GM12878 (cell line): Measurements from ENCODE around the gene WDR76. TPM values are rescaled to one million over a fixed set of nuclear protein-coding genes. Genes with fewer than 3 reads are reported as not detected.

ENCODE experiments used
- EP300 ChIP-seq, 2 experiments: fragments of 150-350 bp in 1 of 2; IDR thresholded peaks; 2 replicates each; pipeline ENCODE4 v1.6.1; 2011 to 2012; ENCODE audit warnings: low read depth in 2 of 2, low read length in 2 of 2, borderline replicate concordance in 1 of 2, improper control_type of control experiment in 1 of 2, inconsistent platforms in 1 of 2; ENCODE audit not compliant: control insufficient read depth in 1 of 2
- FOS ChIP-seq: IDR thresholded peaks from 3 replicates; pipeline ENCODE4 v1.6.1; 2011; ENCODE audit warnings: borderline replicate concordance; ENCODE audit not compliant: insufficient read length; ENCODE audit errors: extremely low read depth
- NFYB ChIP-seq: IDR thresholded peaks from 2 replicates; pipeline ENCODE4 v1.6.1; 2011; ENCODE audit warnings: low read depth, mild to moderate bottlenecking, low read length, improper control_type of control experiment, moderate library complexity; ENCODE audit not compliant: insufficient read depth
- NR2C1 ChIP-seq: fragments of 450-650 bp; IDR thresholded peaks from 2 replicates; pipeline ENCODE4 v1.6.1; 2017; ENCODE audit warnings: antibody characterized with exemption, mild to moderate bottlenecking, moderate library complexity
- SUZ12 ChIP-seq: fragments of 200-600 bp; sonication (generic); IDR thresholded peaks from one replicate; pipeline ENCODE4 v1.6.1; 2018; ENCODE audit warnings: antibody characterized with exemption, mild to moderate bottlenecking; ENCODE audit not compliant: unreplicated experiment
- TCF3 ChIP-seq: IDR thresholded peaks from 2 replicates; pipeline ENCODE4 v1.6.1; 2012; ENCODE audit warnings: low read depth, mild to moderate bottlenecking, low read length, borderline replicate concordance; ENCODE audit not compliant: insufficient read depth
- ZBED1 ChIP-seq: IDR thresholded peaks from 2 replicates; pipeline ENCODE4 v1.6.1; 2016; ENCODE audit warnings: borderline replicate concordance
- ZBTB11 ChIP-seq: fragments of 450-650 bp; formaldehyde crosslinking; IDR thresholded peaks from 2 replicates; pipeline ENCODE4 v1.5.0; 2022; ENCODE audit warnings: mild to moderate bottlenecking, missing genetic modification characterization
- polyA plus RNA-seq, 11 experiments: library from polyadenylated mRNA; depleted of rRNA in 4 of 11; unstranded in 6 of 11; stranded (reverse) in 5 of 11; fragments of >200 nt; fragmentation: Nextera tagmentation in 4 of 11; fragmentation: Illumina TruSeq in 1 of 11; extraction: Ambion mirVana in 4 of 11; extraction: Trizol in 1 of 11; gene quantifications; 1 replicate in 1 of 11; 2 replicates in 10 of 11; pipeline versions ENCODE4 v1.2.1 to v1.2.3, GENCODE V29; 2011 to 2016; ENCODE audit warnings: inconsistent platforms in 2 of 11, missing spikeins in 2 of 11, low read depth in 1 of 11
- total RNA-seq, 4 experiments: library from RNA; depleted of rRNA in 3 of 4; stranded (reverse); fragments of >200 nt in 3 of 4; fragmentation: Illumina TruSeq in 1 of 4; extraction: Trizol in 1 of 4; gene quantifications; 2 replicates each; pipeline versions ENCODE4 v1.2.1 to v1.2.3, GENCODE V29; 2013 to 2021
- TF ChIP-seq, protein P1 (sequence below): fragments of 450-650 bp; IDR thresholded peaks from 2 replicates; pipeline ENCODE4 v1.6.1; 2017; ENCODE audit warnings: mild to moderate bottlenecking, moderate library complexity
- TF ChIP-seq, protein P2 (sequence below): fragments of 450-650 bp; formaldehyde crosslinking; IDR thresholded peaks from 2 replicates; pipeline ENCODE4 v1.4.0; 2020; ENCODE audit warnings: mild to moderate bottlenecking, moderate library complexity
- TF ChIP-seq, protein P3 (sequence below): fragments of 450-650 bp; IDR thresholded peaks from 2 replicates; pipeline ENCODE4 v1.6.1; 2017; ENCODE audit warnings: mild to moderate bottlenecking, low read depth, inconsistent platforms; ENCODE audit not compliant: poor library complexity, severe bottlenecking

The WDR76 gene
- total and polyA plus RNA-seq, 10 of the 15 experiments (the other 5 are each of a cell fraction or from before 2014, with no cell fraction given), result 8.0 to 59.7 (median 34.5) TPM

- TF ChIP-seq, protein P1, sequence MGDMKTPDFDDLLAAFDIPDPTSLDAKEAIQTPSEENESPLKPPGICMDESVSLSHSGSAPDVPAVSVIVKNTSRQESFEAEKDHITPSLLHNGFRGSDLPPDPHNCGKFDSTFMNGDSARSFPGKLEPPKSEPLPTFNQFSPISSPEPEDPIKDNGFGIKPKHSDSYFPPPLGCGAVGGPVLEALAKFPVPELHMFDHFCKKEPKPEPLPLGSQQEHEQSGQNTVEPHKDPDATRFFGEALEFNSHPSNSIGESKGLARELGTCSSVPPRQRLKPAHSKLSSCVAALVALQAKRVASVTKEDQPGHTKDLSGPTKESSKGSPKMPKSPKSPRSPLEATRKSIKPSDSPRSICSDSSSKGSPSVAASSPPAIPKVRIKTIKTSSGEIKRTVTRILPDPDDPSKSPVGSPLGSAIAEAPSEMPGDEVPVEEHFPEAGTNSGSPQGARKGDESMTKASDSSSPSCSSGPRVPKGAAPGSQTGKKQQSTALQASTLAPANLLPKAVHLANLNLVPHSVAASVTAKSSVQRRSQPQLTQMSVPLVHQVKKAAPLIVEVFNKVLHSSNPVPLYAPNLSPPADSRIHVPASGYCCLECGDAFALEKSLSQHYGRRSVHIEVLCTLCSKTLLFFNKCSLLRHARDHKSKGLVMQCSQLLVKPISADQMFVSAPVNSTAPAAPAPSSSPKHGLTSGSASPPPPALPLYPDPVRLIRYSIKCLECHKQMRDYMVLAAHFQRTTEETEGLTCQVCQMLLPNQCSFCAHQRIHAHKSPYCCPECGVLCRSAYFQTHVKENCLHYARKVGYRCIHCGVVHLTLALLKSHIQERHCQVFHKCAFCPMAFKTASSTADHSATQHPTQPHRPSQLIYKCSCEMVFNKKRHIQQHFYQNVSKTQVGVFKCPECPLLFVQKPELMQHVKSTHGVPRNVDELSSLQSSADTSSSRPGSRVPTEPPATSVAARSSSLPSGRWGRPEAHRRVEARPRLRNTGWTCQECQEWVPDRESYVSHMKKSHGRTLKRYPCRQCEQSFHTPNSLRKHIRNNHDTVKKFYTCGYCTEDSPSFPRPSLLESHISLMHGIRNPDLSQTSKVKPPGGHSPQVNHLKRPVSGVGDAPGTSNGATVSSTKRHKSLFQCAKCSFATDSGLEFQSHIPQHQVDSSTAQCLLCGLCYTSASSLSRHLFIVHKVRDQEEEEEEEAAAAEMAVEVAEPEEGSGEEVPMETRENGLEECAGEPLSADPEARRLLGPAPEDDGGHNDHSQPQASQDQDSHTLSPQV, result no peak
- TF ChIP-seq, protein P2, sequence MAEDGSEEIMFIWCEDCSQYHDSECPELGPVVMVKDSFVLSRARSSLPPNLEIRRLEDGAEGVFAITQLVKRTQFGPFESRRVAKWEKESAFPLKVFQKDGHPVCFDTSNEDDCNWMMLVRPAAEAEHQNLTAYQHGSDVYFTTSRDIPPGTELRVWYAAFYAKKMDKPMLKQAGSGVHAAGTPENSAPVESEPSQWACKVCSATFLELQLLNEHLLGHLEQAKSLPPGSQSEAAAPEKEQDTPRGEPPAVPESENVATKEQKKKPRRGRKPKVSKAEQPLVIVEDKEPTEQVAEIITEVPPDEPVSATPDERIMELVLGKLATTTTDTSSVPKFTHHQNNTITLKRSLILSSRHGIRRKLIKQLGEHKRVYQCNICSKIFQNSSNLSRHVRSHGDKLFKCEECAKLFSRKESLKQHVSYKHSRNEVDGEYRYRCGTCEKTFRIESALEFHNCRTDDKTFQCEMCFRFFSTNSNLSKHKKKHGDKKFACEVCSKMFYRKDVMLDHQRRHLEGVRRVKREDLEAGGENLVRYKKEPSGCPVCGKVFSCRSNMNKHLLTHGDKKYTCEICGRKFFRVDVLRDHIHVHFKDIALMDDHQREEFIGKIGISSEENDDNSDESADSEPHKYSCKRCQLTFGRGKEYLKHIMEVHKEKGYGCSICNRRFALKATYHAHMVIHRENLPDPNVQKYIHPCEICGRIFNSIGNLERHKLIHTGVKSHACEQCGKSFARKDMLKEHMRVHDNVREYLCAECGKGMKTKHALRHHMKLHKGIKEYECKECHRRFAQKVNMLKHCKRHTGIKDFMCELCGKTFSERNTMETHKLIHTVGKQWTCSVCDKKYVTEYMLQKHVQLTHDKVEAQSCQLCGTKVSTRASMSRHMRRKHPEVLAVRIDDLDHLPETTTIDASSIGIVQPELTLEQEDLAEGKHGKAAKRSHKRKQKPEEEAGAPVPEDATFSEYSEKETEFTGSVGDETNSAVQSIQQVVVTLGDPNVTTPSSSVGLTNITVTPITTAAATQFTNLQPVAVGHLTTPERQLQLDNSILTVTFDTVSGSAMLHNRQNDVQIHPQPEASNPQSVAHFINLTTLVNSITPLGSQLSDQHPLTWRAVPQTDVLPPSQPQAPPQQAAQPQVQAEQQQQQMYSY (CRISPR knock-in tag), result no peak
- TF ChIP-seq TCF3 (peak; percentile 47; the same call in 1 of the 2 replicates), NFYB (peak; percentile 62; the same call in 1 of the 2 replicates), SUZ12 (no peak), ZBED1 (peak; percentile 73; the same call in 1 of the 2 replicates), ZBTB11 (no peak), NR2C1 (no peak), EP300 (IDR thresholded peaks at IDR 0.05; ENCODE audit: borderline replicate concordance in 1 of 2, control insufficient read depth in 1 of 2, low read depth in 2 of 2, low read length in 2 of 2) (0 out of 4 replicates have a peak, but pooled peaks of 1 of the 2 experiments have one; percentile 6), FOS (no peak)
- TF ChIP-seq, protein P3, sequence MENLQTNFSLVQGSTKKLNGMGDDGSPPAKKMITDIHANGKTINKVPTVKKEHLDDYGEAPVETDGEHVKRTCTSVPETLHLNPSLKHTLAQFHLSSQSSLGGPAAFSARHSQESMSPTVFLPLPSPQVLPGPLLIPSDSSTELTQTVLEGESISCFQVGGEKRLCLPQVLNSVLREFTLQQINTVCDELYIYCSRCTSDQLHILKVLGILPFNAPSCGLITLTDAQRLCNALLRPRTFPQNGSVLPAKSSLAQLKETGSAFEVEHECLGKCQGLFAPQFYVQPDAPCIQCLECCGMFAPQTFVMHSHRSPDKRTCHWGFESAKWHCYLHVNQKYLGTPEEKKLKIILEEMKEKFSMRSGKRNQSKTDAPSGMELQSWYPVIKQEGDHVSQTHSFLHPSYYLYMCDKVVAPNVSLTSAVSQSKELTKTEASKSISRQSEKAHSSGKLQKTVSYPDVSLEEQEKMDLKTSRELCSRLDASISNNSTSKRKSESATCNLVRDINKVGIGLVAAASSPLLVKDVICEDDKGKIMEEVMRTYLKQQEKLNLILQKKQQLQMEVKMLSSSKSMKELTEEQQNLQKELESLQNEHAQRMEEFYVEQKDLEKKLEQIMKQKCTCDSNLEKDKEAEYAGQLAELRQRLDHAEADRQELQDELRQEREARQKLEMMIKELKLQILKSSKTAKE, result peak; percentile 43
Measured at GRCh38 chr15:43824302-43825246, 2.2 kb upstream of the WDR76 start, which contains the start of gene MFAP1 (continued).
